AG08395 (cell line): ENCODE measurements around the gene ERC1.
A peak's percentile ranks its signal among the peaks of the same experiment; 100 is the strongest.
"Not testable (repeated sequence)": the region's sequence is repeated elsewhere in the genome, so short reads cannot be mapped to it uniquely, and the experiment has no call there.

Source experiments
- DNase-seq: peaks from one replicate; pipeline ENCODE4 v3.0.0; 2012; ENCODE audit warnings: mixed read lengths, low spot score

ERC1 gene

GRCh38 chr12:1122786-1123185, 131.8 kb downstream of the ERC1 start:
- DNase-seq, result no peak

GRCh38 chr12:1126091-1126490, 135.1 kb downstream of the ERC1 start:
- no peak for DNase-seq

- no peak for DNase-seq
Measured at GRCh38 chr12:1127021-1127420, 136.0 kb downstream of the ERC1 start.

DNA sequence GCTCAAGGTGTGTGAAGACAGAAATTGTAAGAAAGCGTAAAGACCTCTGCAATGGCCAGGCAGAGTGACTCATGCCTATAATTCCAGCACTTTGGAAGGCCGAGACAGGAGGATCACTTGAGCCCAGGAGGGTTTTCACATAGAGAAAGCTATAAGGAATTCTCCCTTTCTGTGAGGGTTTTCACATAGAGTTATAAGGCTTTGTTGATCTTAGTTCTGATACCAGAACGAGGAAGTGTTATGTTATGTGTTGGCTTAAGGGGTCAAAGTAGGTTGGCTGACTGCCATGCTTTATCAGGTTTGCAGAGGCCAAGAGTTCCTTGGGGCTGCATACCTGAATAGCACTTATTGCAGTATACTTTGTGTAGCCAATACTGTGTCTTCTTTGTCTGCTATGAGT, 139.1 kb downstream of the ERC1 start:
- no peak for DNase-seq

DNA sequence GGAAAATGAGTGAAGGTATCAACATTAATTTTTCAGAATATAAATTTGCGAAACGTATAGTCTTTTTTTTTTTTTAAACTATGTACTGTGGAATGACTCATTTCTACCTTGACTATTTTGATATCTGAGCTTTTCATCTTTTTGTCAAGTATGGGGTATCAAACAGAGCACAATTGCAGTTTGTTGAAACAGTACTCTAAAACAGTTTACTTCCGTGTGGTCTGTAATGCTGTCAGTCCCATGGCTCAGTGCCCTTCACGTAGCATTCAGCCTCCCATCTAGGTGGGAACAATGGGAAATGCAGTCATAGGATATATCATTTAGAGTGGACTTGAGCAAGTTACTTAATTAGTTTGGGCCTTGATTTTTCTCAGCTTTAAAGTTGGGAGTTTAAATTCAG, 139.5 kb downstream of the ERC1 start:
- no peak for DNase-seq

- no peak for DNase-seq
Measured at GRCh38 chr12:1131811-1132224, 140.8 kb downstream of the ERC1 start.

- no peak for DNase-seq
Measured at GRCh38 chr12:1132311-1132710, 141.3 kb downstream of the ERC1 start.

DNA sequence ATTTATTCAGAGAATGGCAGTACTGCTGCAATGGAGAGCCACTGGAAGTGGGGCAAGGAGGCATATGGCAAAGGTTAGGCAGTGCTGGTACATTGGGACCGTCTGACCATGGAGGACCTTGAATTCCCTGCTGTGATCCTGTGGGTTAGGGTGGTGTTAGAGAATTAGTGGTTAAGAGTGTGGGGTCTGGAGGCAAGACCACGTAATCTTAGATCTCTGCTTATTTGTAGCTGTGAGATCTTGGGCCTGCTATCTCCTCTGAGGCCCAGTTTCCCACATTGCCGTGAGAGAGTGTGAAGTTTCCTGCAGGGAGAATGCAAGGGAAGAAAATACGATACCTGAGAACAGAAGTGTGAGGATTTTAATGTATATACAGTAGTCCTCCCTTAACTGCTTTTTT, 147.7 kb downstream of the ERC1 start:
- no peak for DNase-seq

DNA sequence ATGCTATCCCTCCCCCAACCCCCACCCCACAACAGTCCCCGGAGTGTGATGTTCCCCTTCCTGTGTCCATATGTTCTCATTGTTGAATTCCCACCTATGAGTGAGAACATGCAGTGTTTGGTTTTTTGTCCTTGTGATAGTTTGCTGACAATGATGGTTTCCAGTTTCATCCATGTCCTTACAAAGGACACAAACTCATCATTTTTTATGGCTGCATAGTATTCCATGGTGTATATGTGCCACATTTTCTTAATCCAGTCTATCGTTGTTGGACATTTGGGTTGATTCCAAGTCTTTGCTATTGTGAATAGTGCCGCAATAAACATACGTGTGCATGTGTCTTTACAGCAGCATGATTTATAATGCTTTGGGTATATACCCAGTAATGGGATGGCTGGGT, 155.7 kb downstream of the ERC1 start:
- not testable (repeated sequence) for DNase-seq

- no peak for DNase-seq
Measured at GRCh38 chr12:1147821-1148220, 156.8 kb downstream of the ERC1 start.

DNA sequence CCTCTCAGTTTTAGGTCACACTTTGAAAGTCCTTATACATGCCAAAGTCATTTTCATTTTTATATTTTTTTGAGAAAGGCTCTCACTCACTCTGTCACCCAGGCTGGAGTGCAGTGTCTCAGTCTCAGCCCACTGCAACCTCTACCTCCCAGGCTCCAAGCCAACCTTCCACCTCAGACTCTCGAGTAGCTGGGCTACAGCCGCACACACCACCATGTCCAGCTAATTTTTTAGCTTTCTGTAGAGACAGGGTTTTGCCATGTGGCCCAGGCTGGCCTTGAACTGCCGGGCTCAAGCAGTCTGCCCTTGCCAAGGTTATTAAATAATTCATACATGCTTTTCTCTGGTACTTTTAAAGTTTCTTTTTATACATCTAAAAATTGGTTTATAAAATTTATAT, 166.0 kb downstream of the ERC1 start:
- no peak for DNase-seq

GRCh38 chr12:1161197-1161596, 170.2 kb downstream of the ERC1 start:
- DNase-seq, result no peak

- no peak for DNase-seq
Measured at GRCh38 chr12:1162081-1162760, 171.2 kb downstream of the ERC1 start.

DNA sequence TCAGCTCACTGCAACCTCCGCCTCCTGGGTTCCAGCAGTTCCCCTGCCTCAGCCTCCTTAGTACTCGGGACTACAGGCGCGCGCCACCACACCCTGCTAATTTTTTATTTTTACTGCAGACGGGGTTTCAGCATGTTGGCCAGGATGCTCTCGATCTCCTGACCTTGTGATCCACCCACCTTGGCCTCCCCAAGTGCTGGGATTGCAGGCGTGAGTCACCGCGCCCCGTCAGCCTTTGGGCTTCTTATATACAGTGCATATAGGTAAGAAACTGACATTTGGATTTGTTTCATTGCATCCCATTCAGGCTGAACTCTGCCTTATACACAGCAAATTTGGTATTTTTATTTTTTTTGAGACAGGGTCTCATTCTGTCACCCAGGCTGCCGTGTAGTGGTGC, 176.8 kb downstream of the ERC1 start:
- no peak for DNase-seq

GRCh38 chr12:1170411-1170810, 179.4 kb downstream of the ERC1 start:
- DNase-seq, result no peak

DNA sequence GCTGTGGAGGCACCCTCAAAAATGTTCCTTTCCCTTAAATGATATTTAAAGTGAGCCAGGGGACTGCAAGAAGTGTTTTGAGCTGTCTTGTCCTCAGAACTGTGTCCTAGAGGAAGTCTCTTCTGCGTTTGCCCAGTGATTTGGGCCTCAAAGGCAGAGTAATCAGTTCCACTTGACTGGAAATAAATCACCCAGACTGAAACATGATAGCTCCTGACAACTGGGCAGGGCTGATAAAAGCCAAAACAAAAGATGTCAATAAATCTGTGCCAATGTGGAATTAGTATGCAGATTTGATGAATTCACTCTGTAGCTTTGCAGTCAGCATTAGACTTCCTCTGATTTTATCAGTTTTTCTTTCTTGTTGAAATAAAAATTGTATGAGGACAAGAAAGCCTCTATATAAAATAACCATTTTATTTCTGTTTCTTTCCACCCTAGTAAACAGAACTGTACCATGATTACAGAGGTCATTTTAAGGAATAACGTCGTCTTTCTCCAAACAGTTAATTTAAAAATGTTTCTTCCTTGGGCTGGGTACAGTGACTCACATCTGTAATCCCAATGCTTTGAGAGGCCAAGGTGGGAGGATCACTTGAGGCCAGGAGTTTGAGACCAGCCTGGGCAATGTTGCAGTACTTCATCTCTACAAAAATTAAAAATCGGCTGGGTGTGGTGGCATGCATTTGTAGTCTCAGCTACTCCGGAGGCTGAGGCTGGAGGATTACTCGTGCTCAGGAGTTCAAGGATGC, 180.8 kb downstream of the ERC1 start:
- no peak for DNase-seq

DNA sequence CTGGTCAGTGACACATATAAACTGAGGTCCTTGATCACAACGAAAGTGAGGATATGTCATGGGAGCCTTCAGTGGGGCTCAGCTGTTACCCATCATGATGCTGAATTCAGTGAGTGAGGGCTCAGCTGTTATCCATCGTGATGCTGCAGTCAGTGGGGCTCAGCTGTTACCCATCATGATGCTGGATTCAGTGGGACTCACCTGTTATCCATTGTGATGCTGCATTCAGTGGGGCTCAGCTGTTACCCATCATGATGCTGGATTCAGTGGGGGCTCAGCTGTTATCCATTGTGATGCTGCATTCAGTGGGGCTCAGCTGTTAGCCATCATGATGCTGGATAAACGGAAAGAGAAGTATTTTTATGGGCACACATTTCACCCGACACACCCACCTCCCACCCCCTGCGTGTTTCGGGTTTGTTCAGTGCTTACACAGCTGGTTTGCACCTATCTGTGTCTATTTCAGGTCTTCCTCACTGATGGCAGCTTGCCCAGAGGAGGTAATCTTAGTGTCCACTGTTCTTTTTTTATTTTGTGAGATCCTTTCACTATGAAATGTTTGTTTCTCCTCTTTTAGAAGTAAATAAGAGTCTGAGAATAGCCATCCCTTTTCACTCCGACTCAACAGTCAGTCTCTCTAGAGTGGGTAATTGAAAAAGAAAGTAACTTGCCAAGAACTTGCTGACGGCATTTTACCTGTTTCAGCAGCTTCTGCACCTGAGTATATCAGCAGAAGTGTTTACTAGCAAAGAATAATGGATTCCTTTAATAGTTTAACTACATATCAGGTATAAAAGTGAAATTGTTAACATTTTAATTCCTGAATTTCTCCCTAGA, 183.0 kb downstream of the ERC1 start:
- no peak for DNase-seq

DNA sequence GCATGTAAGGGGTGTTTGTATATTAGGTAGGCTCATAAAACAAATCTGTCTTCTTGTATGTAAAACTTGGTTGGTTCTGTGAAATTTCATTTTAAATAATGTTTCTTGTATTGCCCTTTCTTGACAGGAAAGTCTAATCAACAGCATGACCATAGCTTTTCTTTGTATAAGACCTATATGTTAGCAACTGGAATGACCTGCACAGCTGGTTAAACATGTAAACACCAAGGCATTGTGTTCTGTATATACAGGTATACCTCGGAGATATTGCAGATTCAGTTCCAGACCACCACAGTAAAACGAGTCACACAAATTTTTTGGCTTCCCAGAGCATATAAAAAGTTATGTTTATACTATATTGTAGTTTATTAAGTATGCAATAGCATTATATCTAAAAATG, 183.6 kb downstream of the ERC1 start:
- DNase-seq, result no peak

GRCh38 chr12:1176191-1176590, 185.2 kb downstream of the ERC1 start:
- DNase-seq, result no peak

- no peak for DNase-seq
Measured at GRCh38 chr12:1179128-1179527, 188.1 kb downstream of the ERC1 start.

DNA sequence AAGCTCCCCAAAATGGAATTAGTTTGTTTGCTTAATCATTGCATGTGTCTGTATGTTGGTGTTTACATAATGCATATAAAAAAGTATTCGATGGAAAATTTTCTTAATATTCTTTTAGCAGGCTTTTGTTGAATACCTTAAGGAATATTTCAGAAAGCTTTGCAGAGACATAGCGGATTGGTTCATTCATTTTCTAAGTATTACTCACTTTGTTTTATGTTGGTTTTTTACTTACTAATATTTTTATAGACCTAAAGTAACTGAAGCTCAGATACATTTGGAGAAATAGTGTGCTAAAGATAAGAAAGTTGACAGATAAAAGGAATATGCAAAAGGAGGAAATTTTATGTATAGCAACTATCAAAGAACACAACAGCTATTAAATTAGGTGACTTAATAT, 191.0 kb downstream of the ERC1 start:
- no peak for DNase-seq

DNA sequence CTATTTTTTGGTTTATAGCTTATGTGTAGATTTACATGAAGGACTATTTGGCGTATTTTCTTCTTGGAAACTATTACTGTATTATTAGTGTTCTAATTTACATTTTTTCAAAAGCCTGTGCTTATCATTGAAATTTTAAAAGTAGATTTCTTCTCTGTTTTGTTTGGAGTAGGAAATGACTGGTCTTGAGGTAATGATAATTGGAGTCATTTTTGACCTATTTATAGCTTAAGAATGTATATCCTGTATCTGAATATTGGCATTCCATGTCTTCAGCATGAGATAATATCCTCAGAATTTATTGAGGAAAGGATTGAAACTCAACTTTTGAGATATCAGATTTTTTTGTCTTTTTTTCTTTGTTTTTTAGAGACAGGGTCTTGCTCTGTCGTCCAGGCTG, 193.4 kb downstream of the ERC1 start:
- DNase-seq, result peak; percentile 12
